SU-DHL-6 (cell line): Measurements from ENCODE around the gene FAF2.

Experiments
- EZH2phosphoT487 ChIP-seq: fragments of 200-600 bp; sonication (generic), shearing (Covaris generic); conservative IDR thresholded peaks from 2 replicates; pipeline ENCODE4 v1.6.1; 2018; ENCODE audit warnings: mild to moderate bottlenecking, antibody characterized with exemption, low read length, moderate library complexity, mixed read lengths
- TF ChIP-seq, protein P1 (sequence below): fragments of 200-600 bp; sonication (generic); IDR thresholded peaks from one replicate; pipeline ENCODE4 v1.5.1; 2017; ENCODE audit warnings: antibody characterized with exemption, mild to moderate bottlenecking, low read length, moderate library complexity; ENCODE audit not compliant: insufficient read depth, poor library complexity, severe bottlenecking

DNA sequence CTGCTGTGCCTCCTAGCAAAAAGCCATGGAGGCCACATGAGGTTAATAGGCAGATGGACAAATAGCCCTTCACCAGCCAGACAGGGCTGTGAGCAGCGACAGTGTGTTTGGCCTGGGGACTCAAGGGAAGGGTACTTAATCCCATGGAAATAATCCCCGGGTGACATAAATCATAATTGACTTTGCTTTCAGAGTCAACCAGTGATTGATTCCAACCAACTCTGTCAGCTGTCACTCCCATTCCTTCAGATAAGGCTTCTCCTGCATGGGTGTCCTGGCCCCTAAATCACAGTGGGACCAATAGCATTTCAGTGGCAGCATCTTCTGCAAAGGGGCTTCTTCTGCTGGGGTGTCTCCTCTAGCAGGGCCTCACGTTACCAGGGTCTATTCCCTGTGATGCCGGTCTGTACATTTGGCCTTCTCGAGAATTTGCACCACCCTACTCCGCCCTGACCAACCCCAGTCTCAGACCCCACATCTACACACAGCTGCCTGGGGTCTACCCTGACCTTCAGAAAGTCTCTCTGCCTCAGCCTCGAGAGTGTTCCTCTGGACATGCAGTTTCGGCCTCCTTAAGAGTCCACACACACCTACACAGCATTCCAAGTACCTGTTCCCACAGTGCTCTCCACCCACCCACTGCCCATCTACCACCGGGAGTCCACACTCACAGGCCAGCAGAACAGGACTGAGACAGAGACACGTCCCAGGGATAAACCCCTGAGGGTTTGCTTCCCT is 35.5 kb upstream of the FAF2 start:
- TF ChIP-seq, protein P1, sequence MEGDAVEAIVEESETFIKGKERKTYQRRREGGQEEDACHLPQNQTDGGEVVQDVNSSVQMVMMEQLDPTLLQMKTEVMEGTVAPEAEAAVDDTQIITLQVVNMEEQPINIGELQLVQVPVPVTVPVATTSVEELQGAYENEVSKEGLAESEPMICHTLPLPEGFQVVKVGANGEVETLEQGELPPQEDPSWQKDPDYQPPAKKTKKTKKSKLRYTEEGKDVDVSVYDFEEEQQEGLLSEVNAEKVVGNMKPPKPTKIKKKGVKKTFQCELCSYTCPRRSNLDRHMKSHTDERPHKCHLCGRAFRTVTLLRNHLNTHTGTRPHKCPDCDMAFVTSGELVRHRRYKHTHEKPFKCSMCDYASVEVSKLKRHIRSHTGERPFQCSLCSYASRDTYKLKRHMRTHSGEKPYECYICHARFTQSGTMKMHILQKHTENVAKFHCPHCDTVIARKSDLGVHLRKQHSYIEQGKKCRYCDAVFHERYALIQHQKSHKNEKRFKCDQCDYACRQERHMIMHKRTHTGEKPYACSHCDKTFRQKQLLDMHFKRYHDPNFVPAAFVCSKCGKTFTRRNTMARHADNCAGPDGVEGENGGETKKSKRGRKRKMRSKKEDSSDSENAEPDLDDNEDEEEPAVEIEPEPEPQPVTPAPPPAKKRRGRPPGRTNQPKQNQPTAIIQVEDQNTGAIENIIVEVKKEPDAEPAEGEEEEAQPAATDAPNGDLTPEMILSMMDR, result no peak
- TF ChIP-seq EZH2phosphoT487, result no peak
